Measurements from ENCODE around the gene RAB31. TPM values are rescaled to one million over a fixed set of nuclear protein-coding genes. Genes with fewer than 3 reads are reported as not detected.

RAB31 gene
- total and polyA plus RNA-seq, 2 of the 13 experiments (the other 11 are each of a cell fraction or from before 2014, with no cell fraction given), result 1.1 to 1.7 TPM

GRCh38 chr18:9861157-9861556, 153.1 kb downstream of the RAB31 start:
- no peaks in the 10 kb centered on the region for H3K36me3 ChIP-seq (replicated peaks in 1 of 2; ENCODE audit: control insufficient read depth in 1 of 2, insufficient read depth in 2 of 2, low read length in 2 of 2)
- H3K4me3 ChIP-seq (replicated peaks in 1 of 3; ENCODE audit: insufficient read depth in 1 of 3, low read depth in 2 of 3, low read length in 3 of 3), result no peak overlapping the region
- H4K20me1 ChIP-seq (ENCODE audit: insufficient read depth, low read length), result no peaks in the 10 kb centered on the region
- DNase-seq (ENCODE audit: low spot score), result no peak
- H2AFZ ChIP-seq (ENCODE audit: low read length), result no peak overlapping the region
- H3K79me2 ChIP-seq (ENCODE audit: insufficient read depth, low read length), result no peaks in the 10 kb centered on the region
- H3K9ac ChIP-seq (ENCODE audit: insufficient read depth, low read depth, low read length), result no peak overlapping the region
- ChIA-PET POLR2A (no interaction called here), CTCF (ENCODE audit: low intra/inter-chr PET ratio, low total read pairs) (no interaction called here)
- in situ Hi-C loops (cut with HindIII; ENCODE audit: extremely low pct_ligation_motif_present, low pct_unique_long_range_greater_than_20kb), result no loop called here
- H3K9me3 ChIP-seq (ENCODE audit: low read length), result peaks cover 10% of the 10 kb centered on the region
- no peak for TF ChIP-seq MXD4 (CRISPR knock-in tag; IDR thresholded peaks at IDR 0.05)
- no peak for TF ChIP-seq GLI4 (CRISPR knock-in tag; IDR thresholded peaks at IDR 0.05; ENCODE audit: borderline replicate concordance)
- H3K27ac ChIP-seq (ENCODE audit: extremely low read length, insufficient read depth, low read length), result no peak overlapping the region
- ATAC-seq, result no peak
- peaks cover 20% of the 10 kb centered on the region for H3K4me1 ChIP-seq (ENCODE audit: insufficient read depth, low read length)
- H3K4me2 ChIP-seq (ENCODE audit: low read depth, low read length), result no peak overlapping the region
- intact Hi-C loops (cut with micrococcal nuclease; ENCODE audit: unreplicated experiment), result no loop called here
- FAIRE-seq, result no peak
- BruUV-seq (replicated peaks), result no TSS peak
- no peaks in the 10 kb centered on the region for H3K27me3 ChIP-seq (ENCODE audit: control insufficient read depth in 1 of 2, insufficient read depth in 2 of 2, low read length in 2 of 2)

GRCh38 chr18:9861933-9862332, 153.8 kb downstream of the RAB31 start:
- intact Hi-C loops (cut with micrococcal nuclease; ENCODE audit: unreplicated experiment), result no loop called here
- Histone ChIP-seq H3K4me1 (ENCODE audit: insufficient read depth, low read length) (peaks cover 12% of the 10 kb centered on the region), H4K20me1 (ENCODE audit: insufficient read depth, low read length) (no peaks in the 10 kb centered on the region), H2AFZ (ENCODE audit: low read length) (no peak overlapping the region), H3K4me3 (replicated peaks in 1 of 3; ENCODE audit: insufficient read depth in 1 of 3, low read depth in 2 of 3, low read length in 3 of 3) (no peak overlapping the region), H3K27me3 (ENCODE audit: control insufficient read depth in 1 of 2, insufficient read depth in 2 of 2, low read length in 2 of 2) (no peaks in the 10 kb centered on the region), H3K9me3 (ENCODE audit: low read length) (peaks cover 15% of the 10 kb centered on the region), H3K36me3 (replicated peaks in 1 of 2; ENCODE audit: control insufficient read depth in 1 of 2, insufficient read depth in 2 of 2, low read length in 2 of 2) (no peaks in the 10 kb centered on the region), H3K27ac (ENCODE audit: extremely low read length, insufficient read depth, low read length) (no peak overlapping the region), H3K79me2 (ENCODE audit: insufficient read depth, low read length) (no peaks in the 10 kb centered on the region), H3K9ac (ENCODE audit: insufficient read depth, low read depth, low read length) (no peak overlapping the region), H3K4me2 (ENCODE audit: low read depth, low read length) (no peak overlapping the region)
- in situ Hi-C loops (cut with HindIII; ENCODE audit: extremely low pct_ligation_motif_present, low pct_unique_long_range_greater_than_20kb), result no loop called here
- ATAC-seq (no peak), FAIRE-seq (no peak), DNase-seq (ENCODE audit: low spot score) (no peak)
- ChIA-PET CTCF (ENCODE audit: low intra/inter-chr PET ratio, low total read pairs) (no interaction called here), POLR2A (interaction anchor here (0.9 kb wide), 1 partner anchor 52 kb away, joined by 3 read pairs; the partner anchor contains the start of gene VAPA)
- no TSS peak for BruUV-seq (replicated peaks)
- WGBS (ENCODE audit: low lambda C conversion rate), result 62% methylated on average over 4 of the region's 4 CpGs
- TF ChIP-seq FOXO1 (CRISPR knock-in tag; IDR thresholded peaks at IDR 0.05) (no peak), ZNF432 (CRISPR knock-in tag; IDR thresholded peaks at IDR 0.05; ENCODE audit: borderline replicate concordance) (no peak), PHF20 (CRISPR knock-in tag; IDR thresholded peaks at IDR 0.05) (no peak), SMARCC2 (IDR thresholded peaks at IDR 0.05) (no peak), NFAT5 (CRISPR knock-in tag; IDR thresholded peaks at IDR 0.05) (no peak), TOE1 (CRISPR knock-in tag; IDR thresholded peaks at IDR 0.05) (no peak), ATM (IDR thresholded peaks at IDR 0.05; ENCODE audit: borderline replicate concordance) (no peak), ZNF597 (CRISPR knock-in tag; IDR thresholded peaks at IDR 0.05) (no peak), ZMYM4 (CRISPR knock-in tag; IDR thresholded peaks at IDR 0.05) (no peak), PHB2 (IDR thresholded peaks at IDR 0.05; ENCODE audit: partially characterized antibody) (no peak), ZMAT5 (CRISPR knock-in tag; IDR thresholded peaks at IDR 0.05; ENCODE audit: borderline replicate concordance, low read depth) (no peak)
